ENCODE measurements around the gene NUP93. TPM values are rescaled to one million over a fixed set of nuclear protein-coding genes. Genes with fewer than 3 reads are reported as not detected.

NUP93 gene
- total RNA-seq, 2 experiments from 2014 or later = 126 to 129 TPM

DNA sequence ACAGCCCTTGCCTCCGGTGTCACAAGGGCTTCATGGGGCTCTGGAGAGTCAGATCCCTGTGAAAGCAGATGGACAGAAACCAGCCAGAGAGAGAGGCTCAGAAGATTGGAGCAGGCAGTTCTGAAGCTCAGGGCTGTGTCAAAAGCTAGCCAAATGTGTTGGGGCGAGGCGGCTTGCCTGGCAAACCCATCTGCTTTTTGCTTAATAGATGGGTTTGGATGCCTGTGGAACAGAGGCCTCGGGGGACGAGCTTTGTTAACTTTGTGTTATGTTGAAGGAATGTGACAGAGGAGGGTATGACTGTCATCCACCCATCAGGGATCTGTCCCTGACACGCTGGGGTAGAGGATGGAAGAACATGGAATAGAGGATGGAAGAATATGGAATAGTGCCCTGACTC lies 114.1 kb downstream of the NUP93 start:
- ATAC-seq = no peak
- H3K27ac Mint-ChIP-seq = no peak overlapping the region
- no peaks in the 10 kb centered on the region for H3K27me3 Mint-ChIP-seq
- H3K4me1 Mint-ChIP-seq = peaks cover 24% of the 10 kb centered on the region
- peaks cover 29% of the 10 kb centered on the region for H3K36me3 Mint-ChIP-seq
- no peaks in the 10 kb centered on the region for H3K9me3 Mint-ChIP-seq (ENCODE audit: low read depth)
- CTCF ChIA-PET = interaction anchor here (1.3 to 1.5 kb wide), 4 partner anchors 13 to 342 kb away, joined by 3 to 4 read pairs (median 3); partner anchors contain the start of genes PSME3IP1 and RSPRY1
- no peak overlapping the region for H3K4me3 Mint-ChIP-seq
- no peak for DNase-seq

DNA sequence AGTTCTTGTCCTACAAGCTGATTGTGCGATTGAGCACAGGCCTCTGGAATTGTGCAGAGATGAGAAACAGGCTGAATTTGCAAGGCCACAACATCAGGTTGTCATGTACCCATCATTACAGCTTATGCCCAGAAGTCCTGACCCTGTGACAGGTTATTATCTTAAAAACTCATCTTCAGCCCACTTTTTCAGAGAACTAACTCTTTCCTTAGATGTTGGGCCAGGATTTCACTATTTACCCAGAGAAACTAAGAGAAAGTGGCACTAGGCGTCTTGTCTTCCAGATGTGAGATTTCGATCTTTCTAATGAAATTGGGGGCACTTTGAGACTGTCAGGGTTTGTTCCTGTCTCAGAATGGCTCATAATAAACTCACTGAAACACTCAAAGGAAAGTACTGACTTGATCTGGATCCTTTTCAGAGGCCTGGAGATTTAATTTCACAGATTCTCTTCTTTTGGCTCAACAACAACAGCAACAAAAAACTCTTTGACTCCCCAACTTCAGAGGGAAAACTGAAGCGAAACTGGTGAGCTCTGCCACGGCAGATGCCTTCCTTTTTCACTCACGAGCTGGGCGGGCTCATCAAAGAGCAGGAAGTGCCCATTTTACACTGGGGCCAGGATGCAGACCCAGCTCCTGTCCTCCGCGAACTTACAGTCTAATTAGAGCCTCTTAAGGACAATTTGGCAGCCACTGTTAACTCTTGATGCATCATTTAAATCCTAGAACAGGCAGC lies 117.4 kb downstream of the NUP93 start:
- Mint-ChIP-seq H3K27ac (peak overlapping the region; percentile 78), H3K4me1 (peaks cover 41% of the 10 kb centered on the region), H3K4me3 (no peak overlapping the region), H3K36me3 (peaks cover 14% of the 10 kb centered on the region), H3K27me3 (no peaks in the 10 kb centered on the region), H3K9me3 (ENCODE audit: low read depth) (no peaks in the 10 kb centered on the region)
- CTCF ChIA-PET = interaction anchor here (0.8 to 2.2 kb wide), 6 partner anchors 10 to 30 kb away, joined by 3 to 10 read pairs (median 3); no protein-coding TSS in a partner anchor
- ATAC-seq (peak; percentile 69), DNase-seq (no peak)

- no peak overlapping the region for H3K4me3 Mint-ChIP-seq
- peaks cover 41% of the 10 kb centered on the region for H3K4me1 Mint-ChIP-seq
- ATAC-seq (no peak), DNase-seq (no peak)
- no peaks in the 10 kb centered on the region for H3K9me3 Mint-ChIP-seq (ENCODE audit: low read depth)
- H3K27ac Mint-ChIP-seq = peak overlapping the region; percentile 78
- no peaks in the 10 kb centered on the region for H3K27me3 Mint-ChIP-seq
- CTCF ChIA-PET = interaction anchor here (0.8 to 2.2 kb wide), 7 partner anchors 11 to 78 kb away, joined by 3 to 10 read pairs (median 3); no protein-coding TSS in a partner anchor
- H3K36me3 Mint-ChIP-seq = peaks cover 9% of the 10 kb centered on the region
Measured at GRCh38 chr16:56848029-56848936, 118.4 kb downstream of the NUP93 start.

DNA sequence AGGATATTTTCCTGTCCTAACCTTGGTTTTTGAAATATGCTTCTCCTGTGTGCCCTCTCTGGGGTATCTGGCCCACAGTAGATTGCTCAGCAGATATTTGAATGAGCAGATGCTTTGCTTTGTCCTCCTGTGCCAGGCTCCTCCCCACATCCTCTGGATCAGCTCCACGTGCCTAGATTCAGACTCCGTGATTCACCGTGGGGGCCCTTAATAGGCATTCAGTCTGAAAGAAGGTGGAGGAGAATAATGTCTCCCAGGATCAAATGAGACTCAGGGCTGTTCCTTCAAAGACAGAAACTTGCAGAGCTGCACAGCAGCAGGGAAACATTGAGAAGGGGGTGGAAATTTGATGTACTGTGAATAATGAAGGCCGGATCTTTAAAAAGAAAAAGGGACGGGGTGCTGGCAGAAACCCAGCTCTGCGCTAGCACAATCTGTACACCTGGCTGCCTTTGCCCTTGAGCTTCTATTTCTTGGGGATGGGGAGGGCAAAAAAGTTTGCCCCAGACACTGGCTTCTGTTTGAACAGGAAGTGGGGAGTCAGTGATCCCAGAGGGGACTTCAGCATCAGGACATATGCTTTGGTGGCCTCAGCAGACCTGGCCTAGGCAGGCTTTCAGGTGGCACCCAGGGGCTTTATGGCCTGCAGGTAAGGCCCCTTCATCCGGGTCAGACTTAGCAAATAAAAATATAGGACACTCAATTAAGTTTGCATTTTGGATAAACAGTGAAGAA lies 119.2 kb downstream of the NUP93 start:
- no peaks in the 10 kb centered on the region for H3K9me3 Mint-ChIP-seq (ENCODE audit: low read depth)
- no peaks in the 10 kb centered on the region for H3K27me3 Mint-ChIP-seq
- no peak for DNase-seq
- ATAC-seq = no peak
- H3K36me3 Mint-ChIP-seq = peaks cover 9% of the 10 kb centered on the region
- peak overlapping the region; percentile 30 for H3K27ac Mint-ChIP-seq
- H3K4me1 Mint-ChIP-seq = peaks cover 41% of the 10 kb centered on the region
- no peak overlapping the region for H3K4me3 Mint-ChIP-seq
- CTCF ChIA-PET = interaction anchor here (1.0 to 3.3 kb wide), 5 partner anchors 11 to 79 kb away, joined by 3 to 15 read pairs (median 3); no protein-coding TSS in a partner anchor

DNA sequence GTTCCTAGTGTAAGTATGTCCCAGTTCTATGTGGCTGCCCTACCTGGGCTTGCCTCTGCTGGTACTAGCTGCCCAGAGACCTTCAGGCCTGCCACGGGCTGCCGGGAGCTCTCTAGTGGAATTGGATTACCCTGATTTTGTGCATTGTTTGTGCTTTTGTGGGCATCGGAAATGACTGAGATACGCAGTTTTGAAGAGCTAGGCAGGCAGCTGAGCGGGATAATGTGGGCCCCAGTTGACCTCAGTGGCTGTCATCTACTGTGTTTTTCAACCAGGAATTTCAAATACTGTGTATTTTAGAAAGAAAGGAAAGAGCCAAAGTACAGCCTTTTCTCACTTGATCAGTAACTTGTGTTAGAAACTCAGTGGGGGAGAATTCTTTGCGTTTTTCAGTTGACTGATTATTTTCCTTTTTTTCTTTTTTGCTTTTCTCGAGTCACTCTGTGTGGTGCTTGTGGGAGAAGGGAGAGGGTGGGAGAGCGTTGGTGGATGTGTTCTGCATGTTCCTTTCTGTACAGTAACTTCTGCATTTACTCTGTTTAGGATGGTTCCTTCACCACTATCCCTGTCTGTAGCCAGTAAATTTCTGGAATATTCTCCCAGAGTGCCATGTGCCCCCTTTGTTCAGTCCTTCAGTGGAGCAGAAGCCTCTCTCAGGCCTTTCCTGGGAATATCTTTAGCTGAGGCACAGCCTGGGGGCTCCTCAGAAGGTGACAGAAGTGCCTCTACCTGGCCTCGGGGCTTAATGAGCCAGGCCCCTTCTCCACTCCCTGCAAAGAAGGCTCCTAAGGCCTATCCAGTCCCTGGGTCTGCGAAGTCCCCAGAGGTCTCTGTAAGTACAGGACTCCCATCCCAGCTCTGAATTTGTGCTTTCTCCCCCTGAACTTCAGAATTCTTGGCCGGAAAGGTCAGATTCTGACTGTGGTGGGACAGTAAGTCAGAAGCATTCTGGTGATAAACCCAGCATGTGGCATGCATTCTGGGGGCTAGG lies 120.1 kb downstream of the NUP93 start:
- Mint-ChIP-seq H3K4me1 (peaks cover 41% of the 10 kb centered on the region), H3K36me3 (peaks cover 9% of the 10 kb centered on the region), H3K27ac (no peak overlapping the region), H3K4me3 (no peak overlapping the region), H3K9me3 (ENCODE audit: low read depth) (no peaks in the 10 kb centered on the region), H3K27me3 (no peaks in the 10 kb centered on the region)
- DNase-seq (no peak), ATAC-seq (no peak)
- CTCF ChIA-PET = interaction anchor here (0.9 to 3.3 kb wide), 9 partner anchors 8 to 119 kb away, joined by 3 to 15 read pairs (median 5); no protein-coding TSS in a partner anchor

DNA sequence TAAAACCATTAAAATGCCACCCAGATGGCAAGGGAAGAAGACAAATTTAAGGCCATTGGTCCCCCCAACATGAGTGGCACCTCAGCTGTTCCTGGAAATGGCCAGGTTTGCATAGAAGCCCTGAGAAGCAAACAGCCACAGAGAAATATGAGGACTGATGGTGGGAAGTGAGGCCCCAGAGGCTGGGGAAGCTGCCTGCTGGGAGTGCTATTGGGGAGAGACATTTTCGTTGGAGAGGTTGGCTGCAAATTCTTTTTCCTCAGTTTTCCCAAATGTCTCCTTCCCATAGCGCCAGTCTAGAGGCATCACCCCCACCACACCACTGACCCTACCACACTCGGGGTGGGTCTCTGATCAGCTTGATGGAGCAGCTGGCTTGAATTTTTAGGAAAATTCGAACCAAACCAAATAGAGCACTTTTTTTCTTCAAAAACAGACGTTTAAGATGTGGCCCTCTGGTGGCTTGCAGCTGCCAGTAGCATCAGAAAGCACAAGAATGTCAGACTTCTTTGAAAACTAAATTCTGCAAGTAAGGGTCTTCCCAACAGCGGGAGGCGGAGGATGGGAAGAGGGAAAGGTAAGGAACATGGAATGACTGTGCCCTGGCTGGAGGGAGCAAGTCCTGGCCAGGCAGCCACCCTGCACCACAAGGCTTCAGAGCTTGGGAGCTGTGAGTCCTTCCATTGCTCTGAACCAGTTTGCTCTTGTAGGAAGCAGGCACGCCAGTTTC lies 121.9 kb downstream of the NUP93 start:
- Mint-ChIP-seq H3K27me3 (no peaks in the 10 kb centered on the region), H3K9me3 (ENCODE audit: low read depth) (no peaks in the 10 kb centered on the region)

GRCh38 chr16:56852401-56852730 lies 122.4 kb downstream of the NUP93 start:
- Mint-ChIP-seq H3K36me3 (peaks cover 8% of the 10 kb centered on the region), H3K4me1 (peaks cover 34% of the 10 kb centered on the region), H3K27me3 (no peaks in the 10 kb centered on the region), H3K9me3 (ENCODE audit: low read depth) (no peaks in the 10 kb centered on the region), H3K4me3 (no peak overlapping the region), H3K27ac (no peak overlapping the region)
- DNase-seq = no peak
- CTCF ChIA-PET = interaction anchor here (0.7 to 4.6 kb wide), 10 partner anchors 7 to 144 kb away, joined by 3 to 15 read pairs (median 10); no protein-coding TSS in a partner anchor
- no peak for ATAC-seq

More for the DNA sequence above, 121.9 kb downstream of the NUP93 start:
- DNase-seq = no peak
- CTCF ChIA-PET = interaction anchor here (1.1 to 4.6 kb wide), 12 partner anchors 8 to 149 kb away, joined by 3 to 15 read pairs (median 9); no protein-coding TSS in a partner anchor
- no peak for ATAC-seq
- H3K27ac Mint-ChIP-seq = no peak overlapping the region
- peaks cover 9% of the 10 kb centered on the region for H3K36me3 Mint-ChIP-seq
- H3K4me1 Mint-ChIP-seq = peaks cover 39% of the 10 kb centered on the region
- H3K4me3 Mint-ChIP-seq = no peak overlapping the region

GRCh38 chr16:56852968-56853367 lies 123.0 kb downstream of the NUP93 start:
- no peak for DNase-seq
- no peak for ATAC-seq
- CTCF ChIA-PET = interaction anchor here (0.7 to 4.6 kb wide), 11 partner anchors 9 to 145 kb away, joined by 3 to 15 read pairs (median 6); no protein-coding TSS in a partner anchor
- no peak overlapping the region for H3K4me3 Mint-ChIP-seq
- H3K4me1 Mint-ChIP-seq = peaks cover 28% of the 10 kb centered on the region
- H3K27me3 Mint-ChIP-seq = no peaks in the 10 kb centered on the region
- H3K9me3 Mint-ChIP-seq (ENCODE audit: low read depth) = no peaks in the 10 kb centered on the region
- H3K27ac Mint-ChIP-seq = no peak overlapping the region
- H3K36me3 Mint-ChIP-seq = peaks cover 2% of the 10 kb centered on the region

DNA sequence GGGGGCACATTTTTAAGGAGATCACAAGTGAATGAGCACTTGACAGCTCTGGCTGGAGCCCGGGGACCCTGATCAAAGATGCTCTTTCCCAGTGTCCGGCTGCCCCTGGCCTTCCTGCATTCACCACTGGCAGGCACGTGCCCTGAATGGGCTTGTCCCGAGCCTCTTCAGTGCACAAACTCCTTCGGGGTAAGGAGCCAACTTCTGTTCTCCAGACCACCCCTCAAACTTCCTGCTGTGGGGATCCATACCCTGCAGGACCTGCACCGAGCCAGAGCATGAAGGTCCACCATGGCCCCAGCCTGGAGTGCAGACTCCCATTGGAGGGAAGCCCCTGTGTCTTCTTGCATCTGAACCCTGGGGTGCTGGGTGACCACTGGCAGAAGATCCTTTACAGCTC lies 125.3 kb downstream of the NUP93 start:
- no peak overlapping the region for H3K27ac Mint-ChIP-seq
- H3K27me3 Mint-ChIP-seq = no peaks in the 10 kb centered on the region
- CTCF ChIA-PET = interaction anchor here (1.0 to 4.6 kb wide), 5 partner anchors 12 to 109 kb away, joined by 3 to 14 read pairs (median 4); no protein-coding TSS in a partner anchor
- no peaks in the 10 kb centered on the region for H3K36me3 Mint-ChIP-seq
- DNase-seq (no peak), ATAC-seq (no peak)
- H3K4me1 Mint-ChIP-seq = peaks cover 24% of the 10 kb centered on the region
- no peak overlapping the region for H3K4me3 Mint-ChIP-seq
- no peaks in the 10 kb centered on the region for H3K9me3 Mint-ChIP-seq (ENCODE audit: low read depth)

DNA sequence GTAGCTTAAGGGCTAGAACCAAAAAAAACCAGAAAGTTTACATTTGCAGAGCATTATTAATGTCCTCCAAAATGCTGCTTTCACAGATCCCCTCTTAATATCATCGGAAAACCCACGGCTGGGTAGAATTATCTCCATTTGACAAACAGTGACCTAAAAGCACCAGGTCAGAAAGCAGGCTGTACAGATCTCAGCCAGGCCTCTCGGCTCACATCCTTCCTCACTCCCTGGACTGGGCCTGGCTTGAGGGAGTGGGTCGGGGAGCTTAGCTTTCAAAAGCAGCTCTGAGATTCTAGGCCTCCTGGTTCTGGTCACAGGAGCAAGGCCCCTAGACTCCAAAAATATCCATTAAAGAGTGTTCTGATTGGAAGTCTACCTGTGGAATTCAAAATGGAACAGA lies 126.0 kb downstream of the NUP93 start:
- H3K27me3 Mint-ChIP-seq = no peaks in the 10 kb centered on the region
- DNase-seq = no peak
- CTCF ChIA-PET = interaction anchor here (1.0 to 4.6 kb wide), 5 partner anchors 11 to 109 kb away, joined by 3 to 14 read pairs (median 4); no protein-coding TSS in a partner anchor
- H3K27ac Mint-ChIP-seq = no peak overlapping the region
- H3K36me3 Mint-ChIP-seq = no peaks in the 10 kb centered on the region
- H3K9me3 Mint-ChIP-seq (ENCODE audit: low read depth) = no peaks in the 10 kb centered on the region
- no peak overlapping the region for H3K4me3 Mint-ChIP-seq
- no peak for ATAC-seq
- H3K4me1 Mint-ChIP-seq = peaks cover 32% of the 10 kb centered on the region

- Mint-ChIP-seq H3K36me3 (no peaks in the 10 kb centered on the region), H3K27ac (no peak overlapping the region)
Measured at GRCh38 chr16:56856876-56857447, 127.0 kb downstream of the NUP93 start.

More at GRCh38 chr16:56856876-56857447, 127.0 kb downstream of the NUP93 start:
- CTCF ChIA-PET = interaction anchor here (0.8 to 1.7 kb wide), 4 partner anchors 13 to 93 kb away, joined by 3 to 4 read pairs (median 3); no protein-coding TSS in a partner anchor
- no peak for ATAC-seq
- H3K9me3 Mint-ChIP-seq (ENCODE audit: low read depth) = no peaks in the 10 kb centered on the region
- peaks cover 37% of the 10 kb centered on the region for H3K4me1 Mint-ChIP-seq
- no peak overlapping the region for H3K4me3 Mint-ChIP-seq
- H3K27me3 Mint-ChIP-seq = no peaks in the 10 kb centered on the region
- DNase-seq = no peak
